ENCODE results near the gene PANX2.

The PANX2 gene

GRCh38 chr22:50148166-50148500 lies 22.4 kb upstream of the PANX2 start:
- Histone ChIP-seq H3K79me1 (ENCODE audit: low read length) (no peaks in the 10 kb centered on the region), H3K4me1 (ENCODE audit: control insufficient read depth in 1 of 2, insufficient read depth in 2 of 2, low read length in 2 of 2) (peaks cover 3 to 5% of the 10 kb centered on the region in 2 experiments), H2AK5ac (ENCODE audit: low read length) (no peak overlapping the region), H4K8ac (ENCODE audit: low read depth, low read length) (no peak overlapping the region), H3K4me2 (ENCODE audit: low read length) (no peak overlapping the region), H3K14ac (ENCODE audit: low read length) (no peak overlapping the region), H3K18ac (ENCODE audit: low read length) (no peak overlapping the region), H3K27me3 (ENCODE audit: insufficient read depth, low read length) (no peaks in the 10 kb centered on the region), H3K27ac (ENCODE audit: low read depth, low read length) (no peak overlapping the region), H2AFZ (ENCODE audit: insufficient read depth, low read length, poor library complexity) (no peak overlapping the region), H3K36me3 (ENCODE audit: control insufficient read depth in 1 of 2, insufficient read depth in 2 of 2, low read length in 2 of 2) (no peaks in the 10 kb centered on the region), H4K12ac (ENCODE audit: low read depth, low read length) (no peak overlapping the region), H3K79me2 (ENCODE audit: control insufficient read depth, insufficient read depth, low read length, poor library complexity) (no peaks in the 10 kb centered on the region), H3K4ac (ENCODE audit: low read depth, low read length) (no peak overlapping the region), H3K9me3 (ENCODE audit: insufficient read depth, low read depth, low read length) (peaks cover 5% of the 10 kb centered on the region), H3K4me3 (ENCODE audit: low read depth, low read length) (no peak overlapping the region), H2BK120ac (ENCODE audit: insufficient read depth, low read length, poor library complexity) (no peak overlapping the region), H2BK12ac (ENCODE audit: low read length) (no peak overlapping the region), H4K91ac (ENCODE audit: low read depth, low read length) (no peak overlapping the region), H3K23ac (ENCODE audit: low read length) (no peak overlapping the region), H3K9ac (ENCODE audit: low read length) (no peak overlapping the region), H2BK5ac (ENCODE audit: low read depth, low read length, poor library complexity) (no peak overlapping the region)
- WGBS (ENCODE audit: extremely low coverage, insufficient coverage, insufficient read length) = no CpG with 5 or more reads among the region's 12 CpGs
- no peak for DNase-seq

DNA sequence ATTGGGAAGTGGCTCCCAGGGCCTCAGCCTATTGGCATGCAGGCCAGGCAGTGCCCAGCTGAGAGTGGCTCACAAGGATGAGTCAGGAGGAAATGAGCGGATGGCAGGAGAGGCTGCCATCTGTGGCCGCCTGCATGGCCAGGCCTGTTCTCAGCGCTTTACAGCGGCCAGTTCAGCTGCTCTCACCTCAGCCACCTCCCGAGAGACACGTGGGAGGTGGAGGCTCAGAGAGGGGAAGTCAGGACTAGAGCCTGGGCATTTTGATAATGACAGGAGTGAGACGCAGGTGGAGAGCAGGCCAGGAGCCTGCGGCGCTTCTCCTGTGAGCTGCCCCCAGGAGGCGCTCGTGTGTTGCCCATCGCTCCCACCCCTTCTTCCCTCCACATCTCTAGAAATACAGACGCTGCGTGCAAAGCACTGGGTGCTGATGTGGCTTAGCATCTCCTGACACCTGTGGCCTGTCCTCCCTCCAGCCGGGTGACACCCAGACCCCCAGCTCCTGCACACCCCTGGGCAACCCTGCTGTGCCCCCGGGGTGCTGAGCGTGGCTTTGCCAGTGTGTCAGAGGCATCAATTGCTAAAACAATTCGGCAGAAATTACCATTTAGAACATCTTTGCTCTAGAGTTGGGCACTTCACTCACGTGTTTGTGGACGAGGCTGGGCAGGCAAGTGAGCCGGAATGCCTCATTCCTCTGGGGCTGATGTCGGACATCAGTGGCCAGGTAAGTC lies 21.4 kb upstream of the PANX2 start:
- no peak overlapping the region for H3K18ac ChIP-seq (ENCODE audit: low read length)
- H3K9ac ChIP-seq (ENCODE audit: low read length) = no peak overlapping the region
- H3K79me1 ChIP-seq (ENCODE audit: low read length) = no peaks in the 10 kb centered on the region
- H4K12ac ChIP-seq (ENCODE audit: low read depth, low read length) = no peak overlapping the region
- no peak overlapping the region for H2AK5ac ChIP-seq (ENCODE audit: low read length)
- H4K8ac ChIP-seq (ENCODE audit: low read depth, low read length) = no peak overlapping the region
- WGBS (ENCODE audit: extremely low coverage, insufficient coverage, insufficient read length) = no CpG with 5 or more reads among the region's 22 CpGs
- H2BK5ac ChIP-seq (ENCODE audit: low read depth, low read length, poor library complexity) = no peak overlapping the region
- H3K14ac ChIP-seq (ENCODE audit: low read length) = no peak overlapping the region
- no peak overlapping the region for H2BK120ac ChIP-seq (ENCODE audit: insufficient read depth, low read length, poor library complexity)
- no peak overlapping the region for H4K91ac ChIP-seq (ENCODE audit: low read depth, low read length)
- peaks cover 3 to 5% of the 10 kb centered on the region in 2 experiments for H3K4me1 ChIP-seq (ENCODE audit: control insufficient read depth in 1 of 2, insufficient read depth in 2 of 2, low read length in 2 of 2)
- peak; percentile 28 to 62 for DNase-seq
- H3K9me3 ChIP-seq (ENCODE audit: insufficient read depth, low read depth, low read length) = no peaks in the 10 kb centered on the region
- H3K4me3 ChIP-seq (ENCODE audit: low read depth, low read length) = no peak overlapping the region
- H3K79me2 ChIP-seq (ENCODE audit: control insufficient read depth, insufficient read depth, low read length, poor library complexity) = no peaks in the 10 kb centered on the region
- no peak overlapping the region for H3K4me2 ChIP-seq (ENCODE audit: low read length)
- no peaks in the 10 kb centered on the region for H3K27me3 ChIP-seq (ENCODE audit: insufficient read depth, low read length)
- no peaks in the 10 kb centered on the region for H3K36me3 ChIP-seq (ENCODE audit: control insufficient read depth in 1 of 2, insufficient read depth in 2 of 2, low read length in 2 of 2)
- H2AFZ ChIP-seq (ENCODE audit: insufficient read depth, low read length, poor library complexity) = no peak overlapping the region
- no peak overlapping the region for H3K4ac ChIP-seq (ENCODE audit: low read depth, low read length)
- no peak overlapping the region for H3K27ac ChIP-seq (ENCODE audit: low read depth, low read length)
- no peak overlapping the region for H2BK12ac ChIP-seq (ENCODE audit: low read length)
- H3K23ac ChIP-seq (ENCODE audit: low read length) = no peak overlapping the region

GRCh38 chr22:50150161-50151129 lies 20.1 kb upstream of the PANX2 start:
- no peak overlapping the region for H2AK5ac ChIP-seq (ENCODE audit: low read length)
- no peak overlapping the region for H2BK12ac ChIP-seq (ENCODE audit: low read length)
- H2AFZ ChIP-seq (ENCODE audit: insufficient read depth, low read length, poor library complexity) = no peak overlapping the region
- no peak overlapping the region for H3K4me3 ChIP-seq (ENCODE audit: low read depth, low read length)
- no peak overlapping the region for H4K12ac ChIP-seq (ENCODE audit: low read depth, low read length)
- DNase-seq = no peak
- H3K23ac ChIP-seq (ENCODE audit: low read length) = no peak overlapping the region
- H3K27ac ChIP-seq (ENCODE audit: low read depth, low read length) = no peak overlapping the region
- peaks cover 3 to 5% of the 10 kb centered on the region in 2 experiments for H3K4me1 ChIP-seq (ENCODE audit: control insufficient read depth in 1 of 2, insufficient read depth in 2 of 2, low read length in 2 of 2)
- no peak overlapping the region for H3K14ac ChIP-seq (ENCODE audit: low read length)
- no peak overlapping the region for H3K4ac ChIP-seq (ENCODE audit: low read depth, low read length)
- no peak overlapping the region for H3K9ac ChIP-seq (ENCODE audit: low read length)
- H3K27me3 ChIP-seq (ENCODE audit: insufficient read depth, low read length) = no peaks in the 10 kb centered on the region
- H3K79me1 ChIP-seq (ENCODE audit: low read length) = no peaks in the 10 kb centered on the region
- no peak overlapping the region for H3K18ac ChIP-seq (ENCODE audit: low read length)
- H3K79me2 ChIP-seq (ENCODE audit: control insufficient read depth, insufficient read depth, low read length, poor library complexity) = no peaks in the 10 kb centered on the region
- no peaks in the 10 kb centered on the region for H3K9me3 ChIP-seq (ENCODE audit: insufficient read depth, low read depth, low read length)
- H3K4me2 ChIP-seq (ENCODE audit: low read length) = no peak overlapping the region
- no peaks in the 10 kb centered on the region for H3K36me3 ChIP-seq (ENCODE audit: control insufficient read depth in 1 of 2, insufficient read depth in 2 of 2, low read length in 2 of 2)
- H4K8ac ChIP-seq (ENCODE audit: low read depth, low read length) = no peak overlapping the region
- no CpG with 5 or more reads among the region's 35 CpGs for WGBS (ENCODE audit: extremely low coverage, insufficient coverage, insufficient read length)
- no peak overlapping the region for H4K91ac ChIP-seq (ENCODE audit: low read depth, low read length)
- H2BK5ac ChIP-seq (ENCODE audit: low read depth, low read length, poor library complexity) = no peak overlapping the region
- H2BK120ac ChIP-seq (ENCODE audit: insufficient read depth, low read length, poor library complexity) = no peak overlapping the region

DNA sequence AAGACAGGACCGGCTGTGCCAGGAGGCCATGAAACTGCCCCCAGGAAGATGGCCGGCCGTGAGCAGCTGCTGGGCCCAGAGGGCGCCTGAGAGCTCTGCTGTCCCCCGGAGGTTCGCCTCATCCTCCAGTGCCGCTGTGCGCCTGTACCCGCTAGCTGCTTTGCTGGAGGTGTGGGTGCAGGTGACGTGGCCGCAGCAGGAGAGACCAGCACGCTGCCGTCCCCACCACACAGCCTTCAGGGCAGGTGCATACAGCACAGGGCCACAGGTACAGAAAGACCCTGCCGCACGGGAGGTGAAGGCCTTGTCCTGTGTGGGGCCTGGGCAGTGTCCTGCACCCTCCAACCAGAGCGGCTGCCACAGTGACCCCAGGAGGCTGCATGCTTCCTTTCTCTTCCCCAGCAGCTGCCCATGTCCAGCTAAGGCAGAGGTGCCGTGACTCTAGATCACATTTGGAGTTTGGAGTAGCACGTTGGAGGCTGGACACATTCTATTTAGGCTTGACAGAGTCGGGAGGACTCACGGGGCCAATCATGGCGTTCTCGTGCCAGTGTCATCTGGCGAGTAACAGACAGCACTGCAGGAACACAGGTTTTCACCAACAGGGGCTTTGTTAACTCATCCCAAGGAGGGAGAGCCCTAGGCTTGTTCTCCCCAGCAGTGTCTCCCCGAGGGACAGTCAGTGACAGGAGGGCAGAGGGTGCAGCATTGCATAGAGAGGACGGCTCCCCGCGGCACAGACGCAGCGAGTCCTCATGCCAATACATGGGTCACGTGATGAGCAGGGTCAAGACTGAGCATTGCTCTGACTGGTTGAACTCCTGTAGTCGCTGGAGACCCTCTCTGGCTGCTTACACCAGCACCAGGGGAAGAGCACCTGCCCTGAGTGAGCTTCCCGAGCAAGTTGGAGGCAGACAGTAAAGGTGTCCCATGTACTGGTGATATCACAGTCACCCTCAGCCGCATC lies 18.7 kb upstream of the PANX2 start:
- WGBS (ENCODE audit: extremely low coverage, insufficient coverage, insufficient read length) = no CpG with 5 or more reads among the region's 33 CpGs

More for the DNA sequence above, 18.7 kb upstream of the PANX2 start:
- Histone ChIP-seq H4K91ac (ENCODE audit: low read depth, low read length) (no peak overlapping the region), H3K4me3 (ENCODE audit: low read depth, low read length) (peak overlapping the region; percentile 54), H2AFZ (ENCODE audit: insufficient read depth, low read length, poor library complexity) (no peak overlapping the region), H3K27me3 (ENCODE audit: insufficient read depth, low read length) (no peaks in the 10 kb centered on the region), H3K36me3 (ENCODE audit: control insufficient read depth in 1 of 2, insufficient read depth in 2 of 2, low read length in 2 of 2) (no peaks in the 10 kb centered on the region), H3K79me1 (ENCODE audit: low read length) (no peaks in the 10 kb centered on the region), H2BK120ac (ENCODE audit: insufficient read depth, low read length, poor library complexity) (no peak overlapping the region), H2AK5ac (ENCODE audit: low read length) (no peak overlapping the region), H3K4me1 (ENCODE audit: control insufficient read depth in 1 of 2, insufficient read depth in 2 of 2, low read length in 2 of 2) (no peaks in the 10 kb centered on the region), H3K27ac (ENCODE audit: low read depth, low read length) (no peak overlapping the region), H4K8ac (ENCODE audit: low read depth, low read length) (no peak overlapping the region), H2BK12ac (ENCODE audit: low read length) (no peak overlapping the region), H3K9ac (ENCODE audit: low read length) (no peak overlapping the region), H4K12ac (ENCODE audit: low read depth, low read length) (no peak overlapping the region), H3K18ac (ENCODE audit: low read length) (no peak overlapping the region), H3K79me2 (ENCODE audit: control insufficient read depth, insufficient read depth, low read length, poor library complexity) (no peaks in the 10 kb centered on the region), H3K9me3 (ENCODE audit: insufficient read depth, low read depth, low read length) (no peaks in the 10 kb centered on the region), H3K4ac (ENCODE audit: low read depth, low read length) (no peak overlapping the region), H3K23ac (ENCODE audit: low read length) (no peak overlapping the region), H3K4me2 (ENCODE audit: low read length) (no peak overlapping the region), H3K14ac (ENCODE audit: low read length) (no peak overlapping the region), H2BK5ac (ENCODE audit: low read depth, low read length, poor library complexity) (no peak overlapping the region)
- no peak for DNase-seq
